OCI-M1 (cell line): ENCODE results near the gene LUZP2.

Experiments
- DNase-seq: peaks from one replicate; lab custom pipeline; 2025; lab: John Stamatoyannopoulos, UW

The LUZP2 gene

GRCh38 chr11:24496736-24497725 is at the start of gene LUZP2:
Gene LUZP2 (plus strand): TSS chr11:24497053.
- DNase-seq, result no peak

GRCh38 chr11:24453129-24453718 is 43.6 kb upstream of the LUZP2 start:
- DNase-seq, result peak; percentile 17

GRCh38 chr11:24457985-24458384 is 38.9 kb upstream of the LUZP2 start:
- no peak for DNase-seq

DNA sequence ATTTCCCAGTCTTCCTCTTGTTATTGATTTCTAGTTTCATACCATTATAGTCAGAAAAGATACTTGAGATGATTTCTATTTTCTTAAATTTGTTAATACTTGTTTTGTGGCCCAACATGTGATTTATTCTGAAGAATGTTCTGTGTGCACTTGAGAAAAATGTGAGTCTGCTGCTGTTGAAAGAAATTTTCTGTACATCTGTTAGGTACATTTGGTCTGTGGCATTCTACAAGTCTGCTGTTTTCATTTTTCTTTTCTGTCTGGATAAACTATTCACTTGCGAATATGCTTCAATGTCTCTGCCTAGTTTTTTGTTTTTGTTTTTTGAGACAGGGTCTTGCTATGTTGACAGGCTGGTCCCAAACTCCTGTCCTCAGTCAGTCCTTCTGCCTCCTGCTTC is 26.4 kb upstream of the LUZP2 start:
- DNase-seq, result no peak

- no peak for DNase-seq
Observed at GRCh38 chr11:24471084-24471483, 25.8 kb upstream of the LUZP2 start.

DNA sequence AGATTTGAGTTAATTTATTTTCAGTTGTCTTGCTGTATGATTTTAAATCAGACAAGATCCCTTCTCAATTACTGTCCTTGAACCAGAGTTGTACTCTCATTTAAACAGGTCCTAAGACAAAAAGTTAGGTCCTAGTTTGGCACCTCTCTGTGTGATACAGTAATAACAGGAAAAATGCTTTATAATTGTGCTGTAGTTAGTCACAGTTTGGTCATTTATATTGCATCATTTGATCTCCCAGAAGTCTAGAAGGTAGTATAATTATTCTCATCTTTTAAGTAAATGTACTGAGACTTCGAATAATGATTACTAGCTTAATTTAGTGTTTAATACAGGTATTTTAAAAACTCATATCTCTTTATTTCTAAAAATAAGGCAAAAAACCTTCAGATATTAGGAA is 18.1 kb upstream of the LUZP2 start:
- no peak for DNase-seq

DNA sequence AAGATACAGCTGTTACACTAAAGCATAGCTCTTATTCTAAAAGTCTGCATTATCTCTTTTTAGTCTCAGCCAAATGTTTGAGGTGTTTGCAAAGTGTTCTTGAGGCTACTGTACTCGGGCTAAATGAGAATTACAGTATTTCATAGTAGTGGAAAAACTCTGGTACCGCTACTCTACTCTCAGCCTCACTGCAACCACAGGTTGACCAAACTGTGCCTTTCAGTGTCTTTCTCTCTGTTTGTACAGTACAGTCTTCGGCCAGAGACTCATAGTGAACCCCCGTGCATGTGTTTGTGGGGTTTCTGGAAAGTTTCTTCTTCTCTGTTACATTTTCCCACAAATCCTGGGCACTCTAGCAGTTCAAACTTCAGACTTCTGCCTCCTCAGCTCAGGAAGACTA is 7.4 kb upstream of the LUZP2 start:
- DNase-seq, result no peak

DNA sequence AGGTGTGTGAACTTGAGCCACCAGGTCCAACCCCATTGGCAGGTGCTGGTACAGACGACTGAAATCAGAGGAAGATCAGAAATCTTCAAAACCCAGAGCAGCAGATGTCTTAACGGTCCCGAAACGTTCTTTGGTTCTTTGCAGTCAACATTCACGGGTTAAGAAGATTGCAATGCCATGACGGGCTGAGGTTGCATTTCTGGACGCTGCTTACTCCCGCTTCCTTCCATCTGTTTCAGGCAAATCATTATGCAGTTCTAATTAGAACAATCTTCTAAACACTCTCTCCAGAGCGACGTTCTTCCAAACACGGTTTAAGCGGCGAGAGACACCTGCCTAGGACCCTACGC is 492 bp upstream of the LUZP2 start:
- DNase-seq, result no peak

- no peak for DNase-seq
Observed at GRCh38 chr11:24497831-24498230, 978 bp downstream of the LUZP2 start.

DNA sequence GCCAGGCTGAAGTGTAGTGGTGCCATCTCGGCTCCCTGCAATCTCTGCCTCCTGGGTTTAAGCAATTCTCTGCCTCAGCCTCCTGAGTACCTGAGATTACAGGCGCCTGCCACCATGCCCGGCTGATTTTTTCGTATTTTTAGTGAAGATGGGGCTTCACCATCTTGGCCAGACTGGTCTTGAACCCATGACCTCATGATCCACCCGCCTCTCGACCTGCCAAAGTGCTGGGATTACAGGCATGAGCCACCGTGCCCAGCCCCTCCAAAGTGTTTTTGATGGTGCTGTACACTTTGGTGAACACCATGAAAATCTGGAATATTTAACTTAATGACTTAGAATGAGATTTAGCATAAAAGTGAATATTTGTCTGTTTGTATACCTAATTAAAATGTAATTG is 5.6 kb downstream of the LUZP2 start:
- DNase-seq, result no peak

GRCh38 chr11:24509114-24509513 is 12.3 kb downstream of the LUZP2 start:
- peak; percentile 21 for DNase-seq

GRCh38 chr11:24511511-24511910 is 14.7 kb downstream of the LUZP2 start:
- DNase-seq, result no peak

DNA sequence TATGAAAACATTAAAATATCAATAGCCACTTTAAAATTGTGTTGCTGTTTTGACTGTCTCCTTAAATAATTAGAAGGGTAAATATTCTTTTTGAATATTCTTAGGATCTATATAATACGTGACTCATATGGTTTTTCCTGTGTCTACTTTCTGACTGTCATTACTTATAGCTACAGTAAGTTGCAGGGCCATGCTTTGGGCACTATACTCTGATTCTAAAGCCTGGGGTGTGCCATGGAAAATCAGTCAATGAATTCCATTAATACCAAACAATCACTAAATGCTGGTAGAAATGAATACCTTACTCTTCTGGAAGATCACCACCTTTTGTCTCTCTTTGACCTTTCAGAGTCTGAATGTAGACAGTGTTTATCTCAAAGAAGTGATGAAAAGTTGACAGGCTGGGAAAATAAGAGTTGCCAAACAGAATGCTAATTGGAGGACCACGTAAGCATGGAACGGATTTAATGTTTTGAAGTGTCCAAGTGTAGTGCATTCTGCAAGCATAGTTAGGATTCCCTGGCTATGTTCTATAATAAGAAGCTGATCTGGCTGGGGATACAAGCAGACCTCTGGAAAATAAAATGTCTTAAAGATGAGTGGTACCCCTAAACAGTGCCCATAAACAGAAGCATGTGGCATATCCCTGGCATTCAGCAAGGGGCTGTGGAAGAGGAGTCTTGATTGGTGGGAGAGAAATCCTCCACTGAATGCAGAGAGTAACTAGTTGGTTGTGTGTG is 16.8 kb downstream of the LUZP2 start:
- DNase-seq, result no peak

- no peak for DNase-seq
Observed at GRCh38 chr11:24514219-24514594, 17.4 kb downstream of the LUZP2 start.

GRCh38 chr11:24515632-24516031 is 18.8 kb downstream of the LUZP2 start:
- no peak for DNase-seq

DNA sequence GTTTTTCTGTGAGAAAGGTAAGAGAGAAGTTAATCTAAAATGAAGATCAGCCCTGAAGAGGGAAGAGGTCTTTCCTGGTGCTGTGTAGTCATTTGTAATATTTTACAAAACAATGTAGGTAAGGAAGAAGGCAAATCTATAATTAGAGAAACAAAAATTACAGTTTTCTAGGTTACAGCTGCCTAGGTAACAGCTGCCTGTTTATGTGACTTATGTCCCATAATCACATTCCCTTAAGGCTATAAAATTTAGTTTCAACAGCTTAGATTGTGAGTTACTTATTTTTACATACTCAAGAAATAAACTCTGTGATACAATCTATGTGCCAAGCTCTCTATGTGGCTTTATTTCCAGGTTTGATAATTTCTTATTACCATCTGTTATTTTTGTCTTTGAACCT is 19.8 kb downstream of the LUZP2 start:
- no peak for DNase-seq

DNA sequence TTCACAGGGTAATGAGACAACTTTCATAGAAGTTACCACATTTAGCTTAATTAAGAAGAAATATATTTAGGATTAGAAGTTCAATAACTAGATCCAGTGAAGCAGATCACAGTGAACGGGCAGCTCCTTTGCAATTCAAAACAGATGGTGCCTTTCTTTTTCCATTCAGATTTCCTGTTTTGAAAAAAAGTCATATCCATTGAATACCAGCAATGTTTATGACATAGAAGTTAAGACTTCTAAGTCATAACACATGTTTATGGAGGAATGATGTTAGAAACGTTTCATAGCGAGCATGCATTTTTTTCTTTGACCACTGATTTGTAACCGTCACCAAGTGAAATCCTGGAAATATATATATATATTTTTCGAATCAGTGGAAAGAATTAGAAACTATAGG is 24.7 kb downstream of the LUZP2 start:
- DNase-seq, result no peak

DNA sequence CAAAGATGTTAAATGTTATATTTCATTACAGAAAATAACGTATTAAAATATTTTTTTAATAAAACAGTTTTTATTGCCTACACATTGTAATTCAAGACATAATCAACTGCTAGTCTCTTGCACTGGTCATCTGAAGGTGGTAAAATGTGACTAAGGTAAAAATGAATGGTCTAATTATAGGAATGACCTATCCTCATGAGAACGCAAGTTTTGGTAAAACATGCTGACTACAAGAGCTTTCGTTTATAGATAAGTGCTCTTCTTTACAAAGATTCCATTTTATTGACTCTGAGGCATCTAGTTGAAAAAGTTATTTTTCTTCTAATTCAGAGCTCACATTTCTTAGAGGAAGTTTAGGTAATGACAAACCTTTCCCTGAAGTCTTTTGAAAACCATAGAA is 27.3 kb downstream of the LUZP2 start:
- DNase-seq, result no peak

- DNase-seq, result no peak
Observed at GRCh38 chr11:24531528-24531927, 34.7 kb downstream of the LUZP2 start.

- no peak for DNase-seq
Observed at GRCh38 chr11:24543771-24544170, 46.9 kb downstream of the LUZP2 start.

DNA sequence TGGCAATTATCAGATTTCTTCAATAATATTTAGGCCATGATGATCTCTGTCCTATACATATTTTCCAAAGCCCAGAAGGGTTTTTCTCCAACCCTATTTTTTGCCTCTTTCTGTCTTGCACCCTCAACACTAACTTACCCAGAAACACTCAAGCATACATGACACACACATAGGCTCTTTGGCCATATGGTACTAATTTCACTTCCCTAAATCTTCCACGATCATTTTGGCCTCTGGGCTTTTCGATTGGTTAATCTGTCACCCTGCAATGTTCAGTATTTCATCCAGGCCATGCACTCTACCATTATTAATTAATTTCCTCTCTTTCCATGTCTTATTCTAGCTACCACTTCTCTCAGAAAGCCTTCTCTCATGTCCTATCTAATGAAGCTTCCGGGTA is 59.8 kb downstream of the LUZP2 start:
- no peak for DNase-seq

DNA sequence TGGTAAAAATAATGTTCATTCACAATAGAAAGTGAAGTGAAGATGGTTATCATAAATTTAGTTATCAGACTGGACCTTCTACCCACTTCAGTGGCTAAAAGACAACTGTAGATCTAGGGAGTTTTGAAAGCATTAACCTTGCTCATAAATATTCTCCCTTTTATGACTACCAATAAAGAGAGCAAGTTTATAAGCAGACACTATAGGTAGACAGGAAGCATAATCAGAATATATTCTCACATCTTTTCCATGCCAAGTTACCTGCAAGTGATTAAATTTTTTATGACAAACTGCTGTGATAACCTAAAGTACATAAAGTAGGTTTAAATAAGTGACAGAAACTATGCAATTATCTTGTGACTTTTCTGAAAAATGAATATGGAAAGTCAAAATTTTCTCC is 62.5 kb downstream of the LUZP2 start:
- no peak for DNase-seq

DNA sequence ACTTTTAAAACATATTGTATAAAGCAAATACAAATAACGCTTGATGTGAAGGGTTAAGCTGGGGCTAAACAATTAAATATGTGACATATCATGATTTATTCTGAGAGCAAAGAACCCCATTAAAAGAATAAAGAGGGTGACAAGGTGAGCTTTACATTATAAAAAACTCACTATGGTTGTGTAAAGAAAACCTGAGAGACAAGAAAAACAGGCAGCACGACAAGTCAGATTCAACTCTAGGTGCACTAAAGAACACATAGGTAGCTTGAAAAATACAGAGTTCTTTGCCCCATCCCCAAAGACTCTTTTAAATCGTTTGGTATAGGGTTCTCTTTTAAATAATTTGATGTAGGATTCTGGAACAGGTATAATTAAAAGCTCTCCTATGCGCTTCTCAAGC is 63.5 kb downstream of the LUZP2 start:
- DNase-seq, result no peak
